Measurements from ENCODE around the gene SEC14L3.

- TF ChIP-seq TCF4 (CRISPR knock-in tag; IDR thresholded peaks at IDR 0.05; ENCODE audit: borderline replicate concordance) (no peak), ZC3H10 (CRISPR knock-in tag; IDR thresholded peaks at IDR 0.05) (no peak), CSDC2 (CRISPR knock-in tag; IDR thresholded peaks at IDR 0.05) (no peak), SNAI2 (CRISPR knock-in tag; IDR thresholded peaks at IDR 0.05) (no peak), ZNF8 (CRISPR knock-in tag; IDR thresholded peaks at IDR 0.05) (no peak), ZFP30 (CRISPR knock-in tag; IDR thresholded peaks at IDR 0.05) (no peak), PATZ1 (CRISPR knock-in tag; IDR thresholded peaks at IDR 0.05; ENCODE audit: borderline replicate concordance) (no peak), ESRRG (CRISPR knock-in tag; IDR thresholded peaks at IDR 0.05) (no peak), RARB (CRISPR knock-in tag; IDR thresholded peaks at IDR 0.05) (no peak), CSRNP3 (CRISPR knock-in tag; IDR thresholded peaks at IDR 0.05) (no peak), ISL1 (CRISPR knock-in tag; IDR thresholded peaks at IDR 0.05) (no peak), CREB5 (CRISPR knock-in tag; IDR thresholded peaks at IDR 0.05; ENCODE audit: low read depth) (no peak)
Measured at GRCh38 chr22:30502153-30502552, 30.3 kb upstream of the SEC14L3 start.

Measured in SK-N-SH treated with all-trans-retinoic acid at 6 μM for 48 hours (cell line).